Nephron (organoid): Measurements from ENCODE around the gene IRF4.

Experiments
- H3K27ac Mint-ChIP-seq, 3 experiments: 2 replicates each; pipeline ENCODE4 v1.8.0; 2020; ENCODE audit warnings: mixed read lengths in 3 of 3, mild to moderate bottlenecking in 2 of 3, moderate library complexity in 1 of 3
- H3K27me3 Mint-ChIP-seq: 2 replicates; pipeline ENCODE4 v1.8.0; 2021; ENCODE audit warnings: low read depth, mild to moderate bottlenecking, moderate library complexity, mixed read lengths
- H3K36me3 Mint-ChIP-seq: 2 replicates; pipeline ENCODE4 v1.8.0; 2020; ENCODE audit warnings: low read depth, mixed read lengths
- H3K4me1 Mint-ChIP-seq: 2 replicates; pipeline ENCODE4 v1.8.0; 2020; ENCODE audit warnings: mixed read lengths
- H3K4me3 Mint-ChIP-seq, 3 experiments: 2 replicates each; pipeline ENCODE4 v1.8.0; 2020; ENCODE audit warnings: mild to moderate bottlenecking in 3 of 3, mixed read lengths in 3 of 3, moderate library complexity in 2 of 3
- H3K9me3 Mint-ChIP-seq: 2 replicates; pipeline ENCODE4 v1.8.0; 2020; ENCODE audit warnings: mixed read lengths
- CTCF ChIP-seq, 3 experiments: fragments of 200-600 bp; sonication (generic); IDR thresholded peaks; one replicate each; pipeline ENCODE4 v1.5.0; 2021; ENCODE audit warnings: antibody characterized with exemption in 3 of 3; ENCODE audit not compliant: unreplicated experiment in 3 of 3

The IRF4 gene

DNA sequence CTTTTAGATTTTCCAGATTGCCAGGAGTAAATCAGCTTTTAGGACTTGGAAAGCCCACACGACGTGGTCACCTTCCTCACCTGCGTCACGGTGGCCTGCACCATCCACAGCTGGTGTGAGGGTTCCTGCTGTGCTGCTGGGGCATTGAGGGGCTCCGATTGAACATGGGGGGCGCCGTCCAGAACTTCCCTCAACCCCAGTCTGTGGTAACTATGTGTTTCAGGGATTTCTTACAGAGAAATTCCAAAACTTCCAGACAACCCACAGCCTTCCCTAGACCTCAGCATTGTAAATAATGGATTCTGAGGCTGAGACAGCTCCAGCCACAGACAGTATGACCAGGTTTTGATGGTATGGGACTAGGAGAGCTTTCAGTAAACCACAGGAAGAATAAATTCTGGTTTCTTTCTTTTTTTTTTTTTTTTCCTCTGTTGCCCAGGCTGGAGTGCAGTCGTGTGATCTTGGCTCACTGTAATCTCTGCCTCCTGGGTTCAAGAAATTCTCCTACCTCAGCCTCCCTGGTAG lies 46.7 kb upstream of the IRF4 start:
- Mint-ChIP-seq H3K36me3 (peaks cover 30% of the 10 kb centered on the region), H3K4me1 (no peaks in the 10 kb centered on the region), H3K27ac (no peak overlapping the region), H3K4me3 (no peak overlapping the region), H3K27me3 (no peaks in the 10 kb centered on the region), H3K9me3 (peaks cover 40% of the 10 kb centered on the region)
- TF ChIP-seq CTCF (IDR thresholded peaks at IDR 0.05; ENCODE audit: unreplicated experiment in 3 of 3), result no peak

DNA sequence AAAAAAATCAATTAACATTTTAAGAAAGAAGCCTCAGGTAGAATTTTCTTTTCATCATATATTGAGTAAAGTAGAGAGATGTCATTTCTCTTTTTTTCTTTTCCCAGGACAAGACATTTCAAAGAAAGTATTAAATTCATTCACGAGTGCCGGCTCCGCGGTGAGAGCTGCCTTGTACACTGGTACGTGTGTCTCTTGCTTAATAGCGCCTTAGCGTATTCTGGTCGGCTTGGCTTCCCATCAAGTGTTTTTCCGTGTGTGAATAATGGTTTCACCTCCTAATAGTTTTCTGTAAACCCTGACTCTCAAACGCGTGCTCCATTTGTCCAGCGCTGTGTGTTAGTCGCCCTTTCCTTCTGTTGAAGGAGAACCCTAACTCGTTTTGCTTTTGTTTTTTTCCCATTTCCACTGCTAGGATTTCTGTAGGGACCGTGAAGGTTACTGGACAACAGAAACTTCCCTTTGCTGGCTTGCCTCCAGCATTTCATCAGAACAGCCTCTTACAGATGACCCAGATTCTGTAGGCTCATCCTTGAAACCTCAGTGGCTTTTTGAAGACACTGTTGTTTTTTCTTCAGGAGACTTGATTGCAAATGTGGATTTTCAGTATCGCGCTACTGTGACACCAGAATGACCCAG lies 45.7 kb upstream of the IRF4 start:
- Mint-ChIP-seq H3K4me1 (no peaks in the 10 kb centered on the region), H3K9me3 (peaks cover 36% of the 10 kb centered on the region), H3K4me3 (no peak overlapping the region), H3K27me3 (no peaks in the 10 kb centered on the region), H3K27ac (no peak overlapping the region), H3K36me3 (peaks cover 27% of the 10 kb centered on the region)
- no peak for TF ChIP-seq CTCF (IDR thresholded peaks at IDR 0.05; ENCODE audit: unreplicated experiment in 3 of 3)

DNA sequence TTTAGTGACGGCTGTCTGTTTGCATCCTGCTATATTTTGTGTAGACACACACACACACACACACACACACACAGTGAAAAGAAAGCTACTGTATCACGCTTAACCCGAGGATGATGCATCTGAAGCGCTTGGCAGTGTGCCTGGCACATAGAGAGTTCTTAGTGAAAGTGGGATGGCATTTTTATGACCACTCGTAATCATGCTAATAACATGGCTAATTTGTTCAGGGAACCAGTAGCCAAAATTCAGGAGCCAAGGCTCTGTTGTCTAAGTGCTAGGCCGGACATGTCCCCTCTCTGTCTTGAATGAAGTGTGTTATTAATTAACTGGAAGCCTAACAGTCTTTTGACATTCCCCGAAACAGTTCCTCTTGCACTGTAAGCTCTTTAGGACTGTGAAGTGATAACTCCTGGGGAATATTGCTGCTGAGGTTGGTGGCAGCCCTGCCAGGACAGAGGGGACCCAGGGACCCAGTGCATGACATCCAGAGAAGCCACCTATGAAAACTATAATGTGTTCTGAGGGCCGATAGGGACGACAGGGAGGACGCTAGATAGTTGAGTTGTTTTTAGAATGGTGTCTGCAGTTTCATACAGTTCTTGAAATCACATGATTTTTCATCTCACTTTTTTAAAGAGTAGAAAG lies 45.0 kb upstream of the IRF4 start:
- H3K27ac Mint-ChIP-seq, result no peak overlapping the region
- no peak for TF ChIP-seq CTCF (IDR thresholded peaks at IDR 0.05; ENCODE audit: unreplicated experiment in 3 of 3)
- H3K9me3 Mint-ChIP-seq, result peaks cover 38% of the 10 kb centered on the region
- H3K36me3 Mint-ChIP-seq, result peaks cover 25% of the 10 kb centered on the region
- H3K27me3 Mint-ChIP-seq, result no peaks in the 10 kb centered on the region
- no peak overlapping the region for H3K4me3 Mint-ChIP-seq
- H3K4me1 Mint-ChIP-seq, result no peaks in the 10 kb centered on the region

DNA sequence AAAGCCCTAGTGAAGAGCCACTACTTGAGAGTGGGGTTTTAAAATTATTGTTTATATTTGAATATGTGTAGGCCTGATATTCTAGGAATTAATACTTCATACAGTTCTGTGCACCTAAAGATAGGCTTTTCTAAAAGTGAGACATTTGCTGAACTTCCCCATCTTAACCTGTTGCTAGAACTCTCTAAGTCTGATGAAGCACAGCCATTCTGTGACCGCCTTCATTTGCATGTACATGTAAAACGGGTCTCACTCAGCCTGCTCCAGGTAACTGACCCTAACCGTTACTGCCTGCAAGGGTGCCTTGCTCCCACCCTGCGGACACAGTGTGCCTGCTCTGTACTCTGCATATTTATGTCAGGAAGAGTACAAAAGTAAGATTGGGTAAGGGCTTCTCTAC lies 44.3 kb upstream of the IRF4 start:
- H3K36me3 Mint-ChIP-seq, result peaks cover 22% of the 10 kb centered on the region
- peaks cover 37% of the 10 kb centered on the region for H3K9me3 Mint-ChIP-seq
- H3K27ac Mint-ChIP-seq, result no peak overlapping the region
- no peak overlapping the region for H3K4me3 Mint-ChIP-seq
- no peaks in the 10 kb centered on the region for H3K27me3 Mint-ChIP-seq
- no peaks in the 10 kb centered on the region for H3K4me1 Mint-ChIP-seq
- TF ChIP-seq CTCF (IDR thresholded peaks at IDR 0.05; ENCODE audit: unreplicated experiment in 3 of 3), result no peak

DNA sequence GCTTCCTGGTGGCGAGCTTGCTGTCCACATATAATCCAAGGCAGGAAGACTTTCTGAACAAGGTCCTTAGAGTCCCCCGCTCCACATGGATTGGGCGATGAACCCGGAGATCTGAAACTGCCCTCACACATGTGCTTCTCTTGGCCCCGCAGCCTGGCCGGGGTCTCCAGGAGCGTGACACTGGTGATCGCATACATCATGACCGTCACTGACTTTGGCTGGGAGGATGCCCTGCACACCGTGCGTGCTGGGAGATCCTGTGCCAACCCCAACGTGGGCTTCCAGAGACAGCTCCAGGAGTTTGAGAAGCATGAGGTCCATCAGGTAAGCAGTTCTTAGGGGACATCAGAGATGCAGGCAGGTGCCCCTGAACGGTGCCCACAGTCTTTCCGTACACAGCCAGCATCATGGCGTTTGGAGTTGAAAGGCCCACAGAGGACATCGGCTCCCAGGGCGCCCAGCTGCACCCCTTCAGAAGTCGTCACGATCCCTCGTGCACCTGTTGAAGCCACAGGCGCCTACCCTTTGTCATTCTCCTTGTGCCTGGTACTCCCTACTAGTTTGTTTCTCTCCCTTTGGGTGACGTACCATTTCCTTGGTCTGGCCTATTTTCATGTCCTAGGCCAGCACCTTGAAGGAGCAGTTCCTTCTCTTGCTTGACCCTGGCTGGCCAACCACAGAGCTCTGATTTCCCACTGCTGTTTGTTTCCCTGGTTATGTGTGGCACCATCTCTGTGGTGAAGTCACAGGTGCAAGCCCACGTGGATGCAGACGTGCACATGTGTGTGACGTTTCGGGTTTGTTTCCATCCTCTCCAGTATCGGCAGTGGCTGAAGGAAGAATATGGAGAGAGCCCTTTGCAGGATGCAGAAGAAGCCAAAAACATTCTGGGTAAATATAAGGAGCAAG lies 43.3 kb upstream of the IRF4 start:
- TF ChIP-seq CTCF (IDR thresholded peaks at IDR 0.05; ENCODE audit: unreplicated experiment in 3 of 3), result no peak
- no peaks in the 10 kb centered on the region for H3K27me3 Mint-ChIP-seq
- peaks cover 40% of the 10 kb centered on the region for H3K9me3 Mint-ChIP-seq
- peaks cover 22% of the 10 kb centered on the region for H3K36me3 Mint-ChIP-seq
- H3K4me3 Mint-ChIP-seq, result no peak overlapping the region
- H3K4me1 Mint-ChIP-seq, result peaks cover under 1% of the 10 kb centered on the region
- no peak overlapping the region for H3K27ac Mint-ChIP-seq
